Left ventricle myocardium inferior (tissue), 1 donor: ENCODE results near the gene LSM7. TPM values are rescaled to one million over a fixed set of nuclear protein-coding genes. Genes with fewer than 3 reads are reported as not detected.

Experiments
- DNase-seq: peaks from one replicate; pipeline ENCODE4 v3.0.0-alpha.2; 2020
- H3K27ac ChIP-seq: fragments of 200-600 bp; replicated peaks from 2 replicates; pipeline ENCODE4 v1.8.0; 2021
- H3K27me3 ChIP-seq: fragments of 200-600 bp; 2 replicates; pipeline ENCODE4 v1.8.0; 2021; ENCODE audit warnings: low read depth
- H3K36me3 ChIP-seq: fragments of 200-600 bp; 2 replicates; pipeline ENCODE4 v1.8.0; 2021
- H3K4me1 ChIP-seq: fragments of 200-600 bp; 2 replicates; pipeline ENCODE4 v1.8.0; 2021
- H3K4me3 ChIP-seq: fragments of 200-600 bp; 2 replicates; pipeline ENCODE4 v1.8.0; 2021; ENCODE audit warnings: mild to moderate bottlenecking, moderate library complexity
- H3K9me3 ChIP-seq: fragments of 200-600 bp; replicated peaks from 2 replicates; pipeline ENCODE4 v1.8.0; 2021
- intact Hi-C: fragments of 100-400 bp; cut with micrococcal nuclease; formaldehyde crosslinking; loops from one replicate; pipeline ENCODE4 v1.11.0; 2022
- total RNA-seq: library from RNA; stranded (reverse); fragmentation: NEBNext Ultra II Directional; extraction: Animal tissue kit (Norgen Biotek cat#: 25700); gene quantifications from one replicate; pipeline ENCODE4 v1.2.1, GENCODE V29; 2021
- TF ChIP-seq, protein P1 (sequence below): fragments of 200-600 bp; IDR thresholded peaks from 2 replicates; pipeline ENCODE4 v1.8.0; 2021; ENCODE audit warnings: antibody characterized with exemption, mild to moderate bottlenecking, borderline replicate concordance
- donor health status: DM: no; HTN: yes; CAD: no; lungs with severe emphysema.

Gene LSM7
- total RNA-seq, 1 donor from 2014 or later = 41.1 TPM

- Histone ChIP-seq H3K36me3 (peaks cover under 1% of the 10 kb centered on the region), H3K4me1 (peaks cover 54% of the 10 kb centered on the region), H3K27me3 (no peaks in the 10 kb centered on the region), H3K4me3 (no peak overlapping the region), H3K27ac (no peak overlapping the region), H3K9me3 (no peaks in the 10 kb centered on the region)
- intact Hi-C loops = no loop called here
- TF ChIP-seq, protein P1, sequence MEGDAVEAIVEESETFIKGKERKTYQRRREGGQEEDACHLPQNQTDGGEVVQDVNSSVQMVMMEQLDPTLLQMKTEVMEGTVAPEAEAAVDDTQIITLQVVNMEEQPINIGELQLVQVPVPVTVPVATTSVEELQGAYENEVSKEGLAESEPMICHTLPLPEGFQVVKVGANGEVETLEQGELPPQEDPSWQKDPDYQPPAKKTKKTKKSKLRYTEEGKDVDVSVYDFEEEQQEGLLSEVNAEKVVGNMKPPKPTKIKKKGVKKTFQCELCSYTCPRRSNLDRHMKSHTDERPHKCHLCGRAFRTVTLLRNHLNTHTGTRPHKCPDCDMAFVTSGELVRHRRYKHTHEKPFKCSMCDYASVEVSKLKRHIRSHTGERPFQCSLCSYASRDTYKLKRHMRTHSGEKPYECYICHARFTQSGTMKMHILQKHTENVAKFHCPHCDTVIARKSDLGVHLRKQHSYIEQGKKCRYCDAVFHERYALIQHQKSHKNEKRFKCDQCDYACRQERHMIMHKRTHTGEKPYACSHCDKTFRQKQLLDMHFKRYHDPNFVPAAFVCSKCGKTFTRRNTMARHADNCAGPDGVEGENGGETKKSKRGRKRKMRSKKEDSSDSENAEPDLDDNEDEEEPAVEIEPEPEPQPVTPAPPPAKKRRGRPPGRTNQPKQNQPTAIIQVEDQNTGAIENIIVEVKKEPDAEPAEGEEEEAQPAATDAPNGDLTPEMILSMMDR = no peak
- no peak for DNase-seq
Observed at GRCh38 chr19:2333027-2333806, 4.8 kb upstream of the LSM7 start.

DNA sequence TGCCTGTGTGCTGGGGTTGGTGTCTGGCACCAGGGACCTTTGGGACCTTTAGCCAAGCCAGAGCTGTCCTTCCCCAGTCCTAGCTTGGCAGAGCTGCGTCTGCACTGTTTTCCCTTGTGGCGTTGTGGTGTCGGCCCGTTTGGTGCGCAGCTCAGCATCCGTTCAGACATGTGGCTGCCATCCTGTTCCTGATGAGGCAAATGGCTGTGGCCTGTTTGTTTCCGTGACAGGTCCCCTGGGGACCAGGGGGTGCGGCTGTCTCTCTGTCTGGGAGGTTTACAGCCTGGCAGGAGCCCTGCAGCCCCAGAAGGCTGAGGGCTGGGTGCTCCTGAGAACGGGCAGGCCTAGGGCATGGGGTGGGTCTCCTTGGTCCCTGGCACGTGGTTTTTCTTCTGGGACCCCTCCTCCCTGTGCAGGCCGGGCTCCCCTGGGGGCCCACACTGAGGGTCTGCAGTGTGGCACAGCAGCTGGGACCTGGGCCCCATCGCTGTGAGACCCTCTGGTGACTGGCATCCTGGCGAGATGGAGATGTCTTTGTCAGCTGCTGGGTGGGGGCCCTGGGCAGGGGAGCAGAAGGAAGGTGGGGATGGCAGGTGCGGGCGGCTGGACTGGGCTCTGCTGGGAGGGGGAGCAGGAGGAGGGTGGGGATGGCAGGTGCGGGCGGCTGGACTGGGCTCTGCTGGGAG is 4.1 kb upstream of the LSM7 start:
- no peak overlapping the region for H3K4me3 ChIP-seq
- peaks cover 61% of the 10 kb centered on the region for H3K4me1 ChIP-seq
- no peaks in the 10 kb centered on the region for H3K27me3 ChIP-seq
- intact Hi-C loops = no loop called here
- DNase-seq = peak; percentile 38
- H3K9me3 ChIP-seq = no peaks in the 10 kb centered on the region
- TF ChIP-seq, protein P1 = no peak
- no peaks in the 10 kb centered on the region for H3K36me3 ChIP-seq
- peak overlapping the region; percentile 64 for H3K27ac ChIP-seq

GRCh38 chr19:2331601-2332246 is 3.3 kb upstream of the LSM7 start:
- Histone ChIP-seq H3K27me3 (no peaks in the 10 kb centered on the region), H3K4me3 (no peak overlapping the region), H3K4me1 (peaks cover 69% of the 10 kb centered on the region), H3K36me3 (no peaks in the 10 kb centered on the region), H3K9me3 (no peaks in the 10 kb centered on the region), H3K27ac (peak overlapping the region; percentile 64)
- no peak for DNase-seq
- intact Hi-C loops = no loop called here
- TF ChIP-seq, protein P1 = no peak

DNA sequence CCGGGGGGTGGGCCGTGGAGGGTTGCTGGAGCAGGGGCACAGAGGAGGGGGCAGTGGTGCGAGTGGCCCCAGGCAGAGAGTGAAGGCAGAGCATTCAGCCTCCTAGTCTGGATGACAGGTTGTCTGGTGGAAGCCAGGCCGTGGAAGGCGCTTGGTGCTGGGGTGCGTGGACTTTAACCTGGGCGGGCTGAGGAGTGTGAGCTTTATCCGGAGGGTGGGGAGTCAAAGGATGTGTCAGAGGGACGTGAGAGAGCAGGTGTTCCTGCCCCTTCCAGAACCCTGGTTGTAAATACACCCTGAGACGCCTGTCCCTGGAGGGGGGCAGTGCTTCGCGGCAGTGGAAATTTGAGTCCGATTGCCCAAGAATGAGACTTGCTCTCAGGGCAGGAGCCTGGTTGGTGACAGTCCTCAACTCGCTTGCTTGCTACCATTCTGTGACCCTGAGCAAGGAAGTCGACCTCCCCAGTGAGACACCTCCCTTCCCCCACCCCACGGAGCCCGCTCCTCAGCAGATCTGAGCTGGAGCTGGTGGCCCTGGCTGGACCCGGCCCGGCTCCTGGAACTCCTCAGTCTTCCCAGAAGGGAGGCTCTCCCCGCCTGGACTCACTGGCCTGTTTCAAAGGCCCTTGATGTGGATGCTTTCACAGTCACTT is 2.4 kb upstream of the LSM7 start:
- peaks cover 3% of the 10 kb centered on the region for H3K36me3 ChIP-seq
- no peak overlapping the region for H3K27ac ChIP-seq
- intact Hi-C loops = no loop called here

GRCh38 chr19:2330255-2330631 is 1.9 kb upstream of the LSM7 start:
- TF ChIP-seq, protein P1 = no peak
- no peak overlapping the region for H3K27ac ChIP-seq
- H3K27me3 ChIP-seq = no peaks in the 10 kb centered on the region
- peaks cover 74% of the 10 kb centered on the region for H3K4me1 ChIP-seq
- intact Hi-C loops = no loop called here
- H3K4me3 ChIP-seq = no peak overlapping the region
- peaks cover 7% of the 10 kb centered on the region for H3K36me3 ChIP-seq
- DNase-seq = no peak
- H3K9me3 ChIP-seq = no peaks in the 10 kb centered on the region

More for the DNA sequence above, 2.4 kb upstream of the LSM7 start:
- Histone ChIP-seq H3K9me3 (no peaks in the 10 kb centered on the region), H3K4me1 (peaks cover 74% of the 10 kb centered on the region), H3K4me3 (no peak overlapping the region), H3K27me3 (no peaks in the 10 kb centered on the region)
- no peak for DNase-seq
- TF ChIP-seq, protein P1 = no peak
